Loucy (cell line): ENCODE results near the gene ACAN.

Source experiments
- H2AFZ ChIP-seq: fragments of 200-600 bp; sonication (generic); 2 replicates; pipeline ENCODE4 v1.6.0; 2016; ENCODE audit warnings: antibody characterized with exemption, mild to moderate bottlenecking, low read length, moderate library complexity
- H3F3A ChIP-seq: fragments of 200-600 bp; 2 replicates; pipeline ENCODE4 v1.6.0; 2016; ENCODE audit warnings: antibody characterized with exemption, low read depth, mild to moderate bottlenecking
- H3K27me3 ChIP-seq: fragments of 200-600 bp; sonication (generic); 2 replicates; pipeline ENCODE4 v1.6.1; 2014; ENCODE audit warnings: low read length, mild to moderate bottlenecking; ENCODE audit not compliant: insufficient read depth, poor library complexity, severe bottlenecking
- H3K36me3 ChIP-seq: fragments of 200-600 bp; sonication (generic); 2 replicates; pipeline ENCODE4 v1.6.1; 2016; ENCODE audit warnings: low read length; ENCODE audit not compliant: insufficient read depth
- H3K4me1 ChIP-seq: fragments of 200-600 bp; sonication (generic); 2 replicates; pipeline ENCODE4 v1.5.1; 2014; ENCODE audit warnings: low read length, mild to moderate bottlenecking; ENCODE audit not compliant: insufficient read depth, poor library complexity, severe bottlenecking
- H3K4me2 ChIP-seq: fragments of 200-600 bp; sonication (generic); 2 replicates; pipeline ENCODE4 v1.6.0; 2014; ENCODE audit warnings: antibody characterized with exemption, low read length, low read depth, mild to moderate bottlenecking; ENCODE audit not compliant: poor library complexity, severe bottlenecking
- H3K4me3 ChIP-seq: fragments of 200-600 bp; sonication (generic); 2 replicates; pipeline ENCODE4 v1.5.1; 2014; ENCODE audit warnings: low read length, mild to moderate bottlenecking, mixed read lengths; ENCODE audit not compliant: poor library complexity, severe bottlenecking
- H3K79me2 ChIP-seq: fragments of 200-600 bp; sonication (generic); 2 replicates; pipeline ENCODE4 v1.6.1; 2014; ENCODE audit warnings: low read length; ENCODE audit not compliant: insufficient read depth
- H3K9ac ChIP-seq: fragments of 200-600 bp; sonication (generic); 2 replicates; pipeline ENCODE4 v1.6.0; 2014; ENCODE audit warnings: mild to moderate bottlenecking, low read depth, low read length, moderate library complexity; ENCODE audit not compliant: poor library complexity, severe bottlenecking
- H3K9me2 ChIP-seq: fragments of 200-600 bp; sonication (generic); replicated peaks from 2 replicates; pipeline ENCODE4 v1.6.1; 2016; ENCODE audit warnings: low read depth, low read length, mixed read lengths
- H3K9me3 ChIP-seq: fragments of 200-600 bp; sonication (generic); 2 replicates; pipeline ENCODE4 v1.6.1; 2014; ENCODE audit warnings: mild to moderate bottlenecking, antibody characterized with exemption, low read length, low read depth; ENCODE audit not compliant: insufficient read depth
- H4K20me1 ChIP-seq: fragments of 200-600 bp; sonication (generic); 2 replicates; pipeline ENCODE4 v1.6.0; 2014; ENCODE audit warnings: antibody characterized with exemption, low read length, mild to moderate bottlenecking; ENCODE audit not compliant: insufficient read depth, poor library complexity, severe bottlenecking
- EZH2phosphoT487 ChIP-seq: fragments of 200-600 bp; IDR thresholded peaks from 2 replicates; pipeline ENCODE4 v1.6.1; 2018; ENCODE audit warnings: antibody characterized with exemption, mild to moderate bottlenecking, moderate library complexity, borderline replicate concordance
- TF ChIP-seq, protein P1 (sequence below): fragments of 200-600 bp; sonication (generic); conservative IDR thresholded peaks from 2 replicates; pipeline ENCODE4 v1.5.1; 2014; ENCODE audit warnings: mild to moderate bottlenecking, antibody characterized with exemption, low read length

ACAN gene

GRCh38 chr15:88894348-88894818, 91.1 kb downstream of the ACAN start:
- TF ChIP-seq, protein P1, sequence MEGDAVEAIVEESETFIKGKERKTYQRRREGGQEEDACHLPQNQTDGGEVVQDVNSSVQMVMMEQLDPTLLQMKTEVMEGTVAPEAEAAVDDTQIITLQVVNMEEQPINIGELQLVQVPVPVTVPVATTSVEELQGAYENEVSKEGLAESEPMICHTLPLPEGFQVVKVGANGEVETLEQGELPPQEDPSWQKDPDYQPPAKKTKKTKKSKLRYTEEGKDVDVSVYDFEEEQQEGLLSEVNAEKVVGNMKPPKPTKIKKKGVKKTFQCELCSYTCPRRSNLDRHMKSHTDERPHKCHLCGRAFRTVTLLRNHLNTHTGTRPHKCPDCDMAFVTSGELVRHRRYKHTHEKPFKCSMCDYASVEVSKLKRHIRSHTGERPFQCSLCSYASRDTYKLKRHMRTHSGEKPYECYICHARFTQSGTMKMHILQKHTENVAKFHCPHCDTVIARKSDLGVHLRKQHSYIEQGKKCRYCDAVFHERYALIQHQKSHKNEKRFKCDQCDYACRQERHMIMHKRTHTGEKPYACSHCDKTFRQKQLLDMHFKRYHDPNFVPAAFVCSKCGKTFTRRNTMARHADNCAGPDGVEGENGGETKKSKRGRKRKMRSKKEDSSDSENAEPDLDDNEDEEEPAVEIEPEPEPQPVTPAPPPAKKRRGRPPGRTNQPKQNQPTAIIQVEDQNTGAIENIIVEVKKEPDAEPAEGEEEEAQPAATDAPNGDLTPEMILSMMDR: peak; percentile 68
- TF ChIP-seq EZH2phosphoT487: no peak
- H2AFZ ChIP-seq: 0 out of 2 replicates have a peak overlapping the region, but pooled peaks have one; percentile 43
- peak overlapping the region; percentile 72 for H3K4me3 ChIP-seq

GRCh38 chr15:88894819-88895767, 91.9 kb downstream of the ACAN start, which contains the start of gene HAPLN3:
Gene HAPLN3 (minus strand): TSS chr15:88895544. CDS start chr15:88887298, 8,246 bp downstream.
- peaks cover under 1% of the 10 kb centered on the region; the same call in 1 of the 2 replicates for H3K36me3 ChIP-seq
- H3K9ac ChIP-seq: peak within 1 kb of the TSS; percentile 33
- TF ChIP-seq, protein P1: no peak
- TF ChIP-seq EZH2phosphoT487: no peak
- H3K4me2 ChIP-seq: peak within 1 kb of the TSS; percentile 80
- H3K4me1 ChIP-seq: peaks cover 23% of the 10 kb centered on the region
- H3K27me3 ChIP-seq: no peaks in the 10 kb centered on the region
- no peaks in the 10 kb centered on the region for H3K9me3 ChIP-seq
- peak within 1 kb of the TSS; percentile 72 for H3K4me3 ChIP-seq
- H4K20me1 ChIP-seq: peaks cover 2% of the 10 kb centered on the region
- H3K79me2 ChIP-seq: no peaks in the 10 kb centered on the region
- H3K9me2 ChIP-seq: no peaks in the 10 kb centered on the region
- peak within 1 kb of the TSS; percentile 81 for H2AFZ ChIP-seq
- H3F3A ChIP-seq: no peaks in the 10 kb centered on the region

More at GRCh38 chr15:88894348-88894818, 91.1 kb downstream of the ACAN start:
- H3K9me2 ChIP-seq: no peaks in the 10 kb centered on the region
- H4K20me1 ChIP-seq: peaks cover 2% of the 10 kb centered on the region
- no peaks in the 10 kb centered on the region for H3K79me2 ChIP-seq
- no peaks in the 10 kb centered on the region; the same call in 1 of the 2 replicates for H3K36me3 ChIP-seq
- H3F3A ChIP-seq: no peaks in the 10 kb centered on the region
- no peaks in the 10 kb centered on the region for H3K27me3 ChIP-seq
- H3K4me2 ChIP-seq: peak overlapping the region; percentile 80
- no peaks in the 10 kb centered on the region for H3K9me3 ChIP-seq
- H3K4me1 ChIP-seq: peaks cover 23% of the 10 kb centered on the region
- peak overlapping the region; percentile 27 for H3K9ac ChIP-seq

GRCh38 chr15:88896333-88897033, 93.2 kb downstream of the ACAN start:
- Histone ChIP-seq H3K4me1 (peaks cover 23% of the 10 kb centered on the region), H2AFZ (no peak overlapping the region), H3K4me3 (peak overlapping the region; percentile 30), H3K27me3 (no peaks in the 10 kb centered on the region), H4K20me1 (peaks cover 2% of the 10 kb centered on the region), H3K9ac (peak overlapping the region; percentile 26), H3K36me3 (peaks cover 8% of the 10 kb centered on the region; the same call in 1 of the 2 replicates), H3F3A (no peaks in the 10 kb centered on the region), H3K9me3 (no peaks in the 10 kb centered on the region), H3K9me2 (no peaks in the 10 kb centered on the region), H3K79me2 (no peaks in the 10 kb centered on the region), H3K4me2 (peak overlapping the region; percentile 62)
- TF ChIP-seq, protein P1: no peak
- no peak for TF ChIP-seq EZH2phosphoT487
